Hepatocyte (in vitro differentiated cells): Measurements from ENCODE around the gene RNF213.

Source experiments
- EZH2phosphoT487 ChIP-seq: fragments of 200-600 bp; sonication (generic); IDR thresholded peaks from one replicate; pipeline ENCODE4 v1.6.1; 2018; ENCODE audit warnings: antibody characterized with exemption, mild to moderate bottlenecking, low read depth, moderate library complexity; ENCODE audit not compliant: unreplicated experiment, severe bottlenecking
- TF ChIP-seq, protein P1 (sequence below): fragments of 200-600 bp; sonication (generic); IDR thresholded peaks from 2 replicates; pipeline ENCODE4 v1.5.1; 2016; ENCODE audit warnings: antibody characterized with exemption, mild to moderate bottlenecking; ENCODE audit not compliant: poor library complexity

DNA sequence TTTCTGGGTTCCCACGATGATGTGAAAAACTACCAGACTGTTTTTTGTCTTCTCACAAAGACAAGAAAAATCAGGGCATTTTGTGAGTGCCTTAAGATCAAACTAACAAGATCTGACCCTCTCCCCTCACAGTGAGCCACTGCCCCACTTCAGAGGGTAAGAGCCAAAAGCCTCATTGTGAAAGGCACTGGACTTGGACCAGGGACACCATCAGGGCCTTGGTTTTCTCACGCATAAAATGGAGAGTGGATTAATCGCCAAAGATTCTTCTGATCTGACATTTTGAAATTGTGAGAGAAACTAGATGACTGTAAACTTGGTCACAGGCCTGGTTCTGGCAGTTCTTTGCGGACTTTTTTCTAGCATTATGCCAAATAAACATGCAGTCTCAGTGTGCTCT lies 133.3 kb downstream of the RNF213 start:
- TF ChIP-seq, protein P1, sequence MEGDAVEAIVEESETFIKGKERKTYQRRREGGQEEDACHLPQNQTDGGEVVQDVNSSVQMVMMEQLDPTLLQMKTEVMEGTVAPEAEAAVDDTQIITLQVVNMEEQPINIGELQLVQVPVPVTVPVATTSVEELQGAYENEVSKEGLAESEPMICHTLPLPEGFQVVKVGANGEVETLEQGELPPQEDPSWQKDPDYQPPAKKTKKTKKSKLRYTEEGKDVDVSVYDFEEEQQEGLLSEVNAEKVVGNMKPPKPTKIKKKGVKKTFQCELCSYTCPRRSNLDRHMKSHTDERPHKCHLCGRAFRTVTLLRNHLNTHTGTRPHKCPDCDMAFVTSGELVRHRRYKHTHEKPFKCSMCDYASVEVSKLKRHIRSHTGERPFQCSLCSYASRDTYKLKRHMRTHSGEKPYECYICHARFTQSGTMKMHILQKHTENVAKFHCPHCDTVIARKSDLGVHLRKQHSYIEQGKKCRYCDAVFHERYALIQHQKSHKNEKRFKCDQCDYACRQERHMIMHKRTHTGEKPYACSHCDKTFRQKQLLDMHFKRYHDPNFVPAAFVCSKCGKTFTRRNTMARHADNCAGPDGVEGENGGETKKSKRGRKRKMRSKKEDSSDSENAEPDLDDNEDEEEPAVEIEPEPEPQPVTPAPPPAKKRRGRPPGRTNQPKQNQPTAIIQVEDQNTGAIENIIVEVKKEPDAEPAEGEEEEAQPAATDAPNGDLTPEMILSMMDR: no peak
- no peak for TF ChIP-seq EZH2phosphoT487
